A673 (cell line): ENCODE measurements around the gene MPI. TPM values are rescaled to one million over a fixed set of nuclear protein-coding genes. Genes with fewer than 3 reads are reported as not detected.

Experiments used
- BruUV-seq: library from RNA; stranded (reverse); fragments of 400-500 nt; replicated peaks from 2 replicates; lab custom pipeline; 2021; lab: Mats Ljungman, UMichigan
- CTCF ChIA-PET: fragments of 300-600 bp; sonication (Branson Sonifier 250); formaldehyde crosslinking; loops from one replicate; lab custom pipeline; 2022; ENCODE audit warnings: antibody characterized with exemption; lab: Charles Lee
- POLR2A ChIA-PET: fragments of 300-600 bp; sonication (Branson Sonifier 250); formaldehyde crosslinking; loops from one replicate; lab custom pipeline; 2022; ENCODE audit warnings: antibody characterized with exemption; ENCODE audit not compliant: low non-redundant PET; lab: Charles Lee
- DNase-seq: peaks from one replicate; pipeline ENCODE4 v3.0.0-alpha.2; 2015; ENCODE audit warnings: low spot score
- H3K27ac ChIP-seq: fragments of 200-600 bp; sonication (generic); 2 replicates; pipeline ENCODE4 v1.5.1; 2016; ENCODE audit warnings: mixed run types, low read depth, mild to moderate bottlenecking, mixed read lengths, antibody characterized with exemption, low read length; ENCODE audit not compliant: poor library complexity, severe bottlenecking
- H3K27me3 ChIP-seq: fragments of 200-600 bp; sonication (generic); replicated peaks from 2 replicates; pipeline ENCODE4 v1.6.1; 2017; ENCODE audit warnings: mixed run types, low read depth, mild to moderate bottlenecking, mixed read lengths, antibody characterized with exemption, low read length; ENCODE audit not compliant: insufficient read depth, poor library complexity
- H3K36me3 ChIP-seq: fragments of 200-600 bp; sonication (generic); 2 replicates; pipeline ENCODE4 v1.6.1; 2016; ENCODE audit warnings: mixed run types, mild to moderate bottlenecking, mixed read lengths, antibody characterized with exemption, low read length; ENCODE audit not compliant: insufficient read depth, poor library complexity, severe bottlenecking
- H3K4me1 ChIP-seq: fragments of 200-600 bp; sonication (generic); 2 replicates; pipeline ENCODE4 v1.6.1; 2017; ENCODE audit warnings: mixed run types, mild to moderate bottlenecking, mixed read lengths, antibody characterized with exemption, low read length; ENCODE audit not compliant: insufficient read depth, poor library complexity, severe bottlenecking
- H3K4me3 ChIP-seq: fragments of 200-600 bp; sonication (generic); 2 replicates; pipeline ENCODE4 v1.5.1; 2016; ENCODE audit warnings: low read depth, mixed run types, mild to moderate bottlenecking, mixed read lengths, low read length; ENCODE audit not compliant: poor library complexity, severe bottlenecking
- H3K9me3 ChIP-seq: fragments of 200-600 bp; sonication (generic); 2 replicates; pipeline ENCODE4 v1.6.1; 2016; ENCODE audit warnings: mixed run types, low read depth, mild to moderate bottlenecking, mixed read lengths, antibody characterized with exemption, low read length; ENCODE audit not compliant: poor library complexity, severe bottlenecking
- CTCF ChIP-seq: fragments of 300-800, 200-600 bp; sonication (generic); conservative IDR thresholded peaks from 2 replicates; pipeline ENCODE4 v1.5.1; 2017; ENCODE audit warnings: low read depth, mild to moderate bottlenecking, antibody characterized with exemption, low read length, moderate library complexity, mixed read lengths
- EZH2 ChIP-seq: fragments of 200-600 bp; sonication (generic); IDR thresholded peaks from 2 replicates; pipeline ENCODE4 v1.6.1; 2017; ENCODE audit warnings: borderline replicate concordance, low read depth, mild to moderate bottlenecking, mixed read lengths, antibody characterized with exemption, low read length; ENCODE audit not compliant: poor library complexity, severe bottlenecking
- intact Hi-C: fragments of 100-400 bp; cut with micrococcal nuclease; formaldehyde crosslinking; loops from one replicate; pipeline ENCODE4 v1.10.0; 2022; ENCODE audit not compliant: unreplicated experiment
- total RNA-seq: library from RNA; stranded (reverse); gene quantifications from 2 replicates; pipeline ENCODE4 v1.2.3, GENCODE V29; 2021

The MPI gene
- total RNA-seq, 1 experiment from 2014 or later = 48.2 TPM

GRCh38 chr15:74896316-74896715, 6.5 kb downstream of the MPI start:
- H3K4me1 ChIP-seq = peaks cover 2% of the 10 kb centered on the region
- DNase-seq = no peak
- intact Hi-C loops = no loop called here
- CTCF ChIA-PET = no interaction called here
- POLR2A ChIA-PET = no interaction called here
- no peaks in the 10 kb centered on the region for H3K9me3 ChIP-seq
- no peaks in the 10 kb centered on the region for H3K27me3 ChIP-seq
- BruUV-seq = no TSS peak
- peaks cover 59% of the 10 kb centered on the region for H3K36me3 ChIP-seq
- H3K4me3 ChIP-seq = no peak overlapping the region
- TF ChIP-seq CTCF (no peak), EZH2 (no peak)
- H3K27ac ChIP-seq = no peak overlapping the region

GRCh38 chr15:74897300-74897701, 7.5 kb downstream of the MPI start:
- Histone ChIP-seq H3K36me3 (peaks cover 58% of the 10 kb centered on the region), H3K4me1 (peaks cover 4% of the 10 kb centered on the region), H3K9me3 (no peaks in the 10 kb centered on the region), H3K27me3 (no peaks in the 10 kb centered on the region), H3K27ac (peak overlapping the region; percentile 40), H3K4me3 (no peak overlapping the region)
- intact Hi-C loops = no loop called here
- CTCF ChIA-PET = no interaction called here
- DNase-seq = no peak
- TF ChIP-seq EZH2 (no peak), CTCF (no peak)
- POLR2A ChIA-PET = no interaction called here
- BruUV-seq = no TSS peak

- TF ChIP-seq EZH2 (no peak), CTCF (peak; percentile 96)
- H3K9me3 ChIP-seq = no peaks in the 10 kb centered on the region
- no TSS peak for BruUV-seq
- no peak overlapping the region for H3K27ac ChIP-seq
- H3K4me3 ChIP-seq = no peak overlapping the region
- peak; percentile 73 for DNase-seq
- ChIA-PET CTCF (interaction anchor here (0.5 to 1.9 kb wide), 18 partner anchors 9 to 723 kb away, joined by 3 to 19 read pairs (median 4); partner anchors contain the start of genes MPI and ULK3), POLR2A (interaction anchor here (0.7 kb wide), 1 partner anchor 286 kb away, joined by 5 read pairs; the partner anchor contains the start of gene CLK3)
- intact Hi-C loops = loop anchor here (5.0 to 10.0 kb wide), 2 partner anchors 59 to 303 kb away; partner anchors contain the start of genes C15orf39 and ULK3
- H3K36me3 ChIP-seq = peaks cover 71% of the 10 kb centered on the region
- peaks cover 4% of the 10 kb centered on the region for H3K4me1 ChIP-seq
- H3K27me3 ChIP-seq = no peaks in the 10 kb centered on the region
Observed at GRCh38 chr15:74901612-74902063, 11.8 kb downstream of the MPI start.
